Measurements from ENCODE around the gene PLXNA2.

Gene PLXNA2

DNA sequence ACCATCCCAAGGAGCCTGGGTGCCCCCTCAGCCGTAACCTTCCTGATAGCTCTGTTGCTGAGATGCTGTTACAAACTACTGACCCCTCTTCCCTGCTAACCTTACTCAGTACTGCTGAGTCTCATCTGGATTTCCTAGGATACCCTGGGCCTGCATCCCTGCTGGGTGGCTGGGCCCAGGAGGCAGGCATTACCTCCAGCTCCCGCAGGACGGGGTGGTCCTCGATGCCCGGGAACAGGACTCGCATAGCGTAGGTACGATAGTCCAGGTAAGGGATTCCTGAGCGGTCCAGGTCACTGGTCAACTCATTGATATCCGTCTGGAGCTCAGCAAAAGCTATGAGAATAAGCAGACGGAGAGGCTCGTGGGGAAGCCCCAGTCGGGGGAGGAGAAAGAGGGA is 201.3 kb downstream of the PLXNA2 start:
- DNase-seq (ENCODE audit: low spot score): no peak

DNA sequence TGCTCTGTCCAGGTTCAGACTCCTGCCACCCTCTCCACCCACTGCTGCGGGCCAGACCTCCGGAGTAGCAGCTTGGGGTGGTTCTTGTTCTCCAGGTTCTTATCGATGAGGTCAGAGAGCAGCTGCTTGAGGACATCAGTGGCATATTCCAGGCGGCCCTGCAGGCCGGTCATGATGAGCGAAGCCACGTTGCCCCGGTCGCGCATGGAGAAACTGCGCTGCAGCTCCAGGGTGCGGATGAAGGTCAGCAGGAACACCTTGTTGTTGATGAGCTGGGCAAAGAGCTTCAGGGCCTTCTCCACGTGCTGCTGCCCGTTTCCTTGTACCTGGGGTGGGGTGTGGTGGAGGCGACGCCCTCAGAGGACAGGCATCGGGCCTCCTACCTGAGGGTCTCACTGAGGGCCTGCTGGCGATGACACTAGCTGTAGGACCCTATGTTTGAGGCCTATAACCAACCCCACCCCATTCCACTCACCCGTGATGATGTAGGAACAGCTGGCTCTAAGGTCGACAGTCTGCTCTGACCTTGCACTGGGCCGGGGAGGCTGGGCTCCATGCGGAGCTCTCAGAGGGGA is 202.1 kb downstream of the PLXNA2 start:
- DNase-seq (ENCODE audit: low spot score): no peak

DNA sequence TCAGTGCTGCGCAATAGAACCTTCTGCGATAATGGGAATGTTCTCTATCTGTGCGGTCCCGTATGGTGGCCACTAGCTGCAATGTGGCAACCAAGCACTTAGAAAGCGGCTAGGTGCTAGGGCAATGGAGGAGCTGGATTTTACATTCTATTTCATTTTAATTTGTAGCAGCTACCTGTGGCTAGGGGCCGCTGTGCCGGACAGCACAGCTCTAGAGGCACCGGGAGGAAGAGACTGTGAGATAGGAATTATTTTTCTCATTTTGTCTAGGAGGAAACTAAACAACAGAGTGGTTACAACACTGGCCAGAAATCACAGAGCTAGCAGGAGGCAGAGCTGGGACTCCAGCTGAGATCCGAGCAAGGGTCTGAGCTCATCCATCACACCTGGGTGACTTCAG is 202.7 kb downstream of the PLXNA2 start:
- DNase-seq (ENCODE audit: low spot score): no peak

DNA sequence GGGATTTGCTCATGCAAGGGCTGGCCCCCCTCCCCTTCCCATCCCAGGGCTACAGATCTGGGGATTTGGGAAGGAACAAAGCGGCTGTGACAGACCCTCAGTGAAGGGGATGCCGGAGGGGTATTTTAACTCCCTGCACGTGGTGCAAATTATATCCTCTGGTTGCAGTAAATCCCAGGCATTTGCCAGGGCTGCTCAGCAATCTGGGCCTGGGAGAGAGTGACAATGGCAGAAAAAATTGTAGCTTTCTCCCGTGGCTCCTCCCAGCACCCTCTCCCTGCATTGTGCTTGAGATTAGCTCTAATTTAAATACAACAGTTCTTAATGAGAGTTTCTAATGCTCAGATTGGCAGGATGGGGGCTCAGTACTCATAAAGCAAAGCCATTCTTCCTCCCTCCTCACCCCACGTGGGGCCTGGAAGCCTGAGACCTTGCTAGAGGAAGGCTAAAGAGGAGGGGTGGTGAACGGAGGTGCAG is 203.3 kb downstream of the PLXNA2 start:
- DNase-seq (ENCODE audit: low spot score): no peak

DNA sequence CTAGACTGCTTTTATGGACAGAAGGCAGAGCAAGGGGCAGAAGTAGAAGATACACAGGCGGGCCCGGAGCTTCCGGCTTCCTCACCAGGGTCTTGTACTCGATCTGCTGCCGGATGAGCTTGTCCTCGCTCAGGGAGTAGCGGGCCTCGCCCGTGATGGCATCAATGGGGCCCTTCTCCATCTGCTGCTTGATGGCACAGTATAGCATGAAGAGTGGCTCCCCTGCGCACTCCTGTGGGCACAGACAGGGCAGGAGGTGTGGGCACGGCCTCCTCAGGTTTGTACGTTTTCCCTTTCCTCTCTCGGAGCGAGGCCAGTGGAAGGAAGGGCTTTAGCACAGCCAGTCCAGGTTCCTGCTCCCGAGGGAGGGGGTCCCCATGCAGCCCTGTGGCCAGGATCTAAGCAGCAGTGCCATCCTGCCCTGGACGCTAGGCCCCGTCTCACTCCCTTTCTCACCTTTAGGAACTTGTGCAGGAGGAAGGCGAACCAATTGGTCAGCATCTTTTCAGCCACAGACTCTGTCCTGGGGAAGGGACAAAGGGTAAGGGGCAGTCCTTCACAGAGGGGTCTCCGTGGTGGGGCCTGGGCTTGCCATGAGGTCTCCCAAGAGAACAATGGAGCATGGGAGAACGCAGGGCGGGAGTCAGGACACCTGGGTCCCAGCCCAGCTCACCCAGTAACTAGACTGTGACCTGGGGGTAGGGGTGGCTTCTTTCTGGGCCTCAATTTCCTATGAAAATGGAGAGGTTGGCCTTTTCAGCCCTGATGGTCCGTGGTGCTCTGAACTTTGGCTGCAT is 204.4 kb downstream of the PLXNA2 start:
- no peak for DNase-seq (ENCODE audit: low spot score)

DNA sequence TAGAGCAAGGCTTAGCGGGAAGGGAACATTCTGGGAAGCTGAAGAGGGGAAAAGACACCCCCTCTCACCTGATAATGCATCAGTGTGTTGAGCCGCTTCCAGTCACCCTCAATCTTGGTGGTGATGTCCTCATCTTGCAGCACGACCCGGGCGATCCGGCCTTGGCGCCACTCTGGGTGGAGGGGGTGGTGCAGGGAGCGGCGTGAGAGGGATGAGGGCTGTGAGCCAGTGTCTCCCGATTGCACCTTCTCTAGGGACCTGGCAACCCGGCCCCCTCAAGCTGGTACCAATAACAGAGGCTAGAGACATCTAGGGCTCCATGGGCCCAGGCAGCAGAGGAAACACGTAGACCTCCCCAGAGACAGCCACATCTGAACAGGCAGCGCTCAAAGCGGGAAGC is 205.9 kb downstream of the PLXNA2 start:
- no peak for DNase-seq (ENCODE audit: low spot score)

DNA sequence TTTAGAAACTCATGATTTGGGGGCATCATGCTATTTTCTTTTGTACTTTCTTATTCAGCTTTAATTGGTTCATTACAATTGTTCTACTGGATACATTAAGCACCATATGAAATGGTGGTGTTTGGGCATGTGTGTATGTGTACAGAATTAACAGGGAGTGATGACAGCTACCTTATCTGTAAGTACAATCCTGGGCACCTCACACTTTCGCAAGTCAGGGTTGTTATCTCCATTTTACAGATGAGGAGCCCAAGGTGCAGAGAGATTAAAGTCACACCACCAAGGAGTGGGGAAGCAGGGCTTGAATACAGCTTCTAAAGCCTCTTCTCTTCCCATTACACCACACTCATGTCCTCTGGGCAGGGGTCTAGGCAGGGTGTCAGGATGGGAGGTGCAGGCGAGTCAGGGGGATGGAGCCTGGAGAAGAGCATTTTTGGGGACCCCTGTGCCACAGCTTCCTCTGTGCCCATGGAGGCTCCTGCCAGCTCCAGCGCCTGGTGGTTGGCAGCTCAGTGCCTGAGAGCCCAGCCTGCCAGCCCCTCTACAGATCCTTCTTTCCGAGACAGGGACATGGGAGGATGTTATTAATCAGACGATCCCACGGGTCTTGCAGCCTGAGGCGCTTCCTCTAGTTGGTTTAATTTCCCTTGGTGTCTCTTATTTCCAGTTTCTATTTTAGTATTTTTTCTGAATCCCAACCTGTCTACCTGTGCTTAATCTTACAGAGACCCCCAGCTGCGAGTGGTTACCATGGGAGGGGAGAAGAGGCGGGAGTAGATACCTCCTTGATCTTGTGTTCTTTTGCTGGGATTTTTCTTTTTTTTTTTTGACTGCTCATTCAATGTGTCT is 207.0 kb downstream of the PLXNA2 start:
- DNase-seq (ENCODE audit: low spot score): no peak

DNA sequence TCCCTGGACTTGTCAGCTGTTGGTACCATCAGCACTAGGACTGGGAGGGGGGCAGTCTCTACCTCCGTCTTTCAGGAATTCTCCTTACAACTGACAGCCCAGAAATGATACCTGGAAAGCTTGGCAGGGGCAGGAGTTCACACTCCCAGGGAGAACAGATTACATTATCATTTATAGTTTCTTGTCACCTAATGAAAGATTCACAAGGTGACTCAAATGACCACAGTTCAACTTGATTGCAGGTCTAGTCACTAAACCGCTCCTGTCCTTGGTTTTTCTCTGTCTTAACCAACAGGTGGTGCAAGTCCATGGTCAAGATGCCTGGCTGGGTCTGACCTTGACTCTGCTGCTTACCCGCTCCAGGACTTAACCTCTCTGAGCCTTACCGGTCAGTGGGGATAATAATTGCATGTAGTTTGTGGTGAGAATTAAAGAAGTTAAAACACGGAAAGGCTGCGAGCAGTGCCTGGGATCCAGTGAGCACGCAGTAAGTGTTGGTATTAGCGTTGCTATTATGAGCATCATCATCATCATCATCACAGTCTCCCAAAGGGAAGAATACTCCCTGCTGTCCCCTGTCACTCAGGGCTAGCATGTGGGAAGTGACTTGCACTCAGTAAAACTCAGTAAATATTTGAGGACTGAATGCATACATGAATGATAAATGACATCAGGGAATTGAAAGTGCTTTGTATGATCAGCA is 207.9 kb downstream of the PLXNA2 start:
- DNase-seq (ENCODE audit: low spot score): peak; percentile 47

DNA sequence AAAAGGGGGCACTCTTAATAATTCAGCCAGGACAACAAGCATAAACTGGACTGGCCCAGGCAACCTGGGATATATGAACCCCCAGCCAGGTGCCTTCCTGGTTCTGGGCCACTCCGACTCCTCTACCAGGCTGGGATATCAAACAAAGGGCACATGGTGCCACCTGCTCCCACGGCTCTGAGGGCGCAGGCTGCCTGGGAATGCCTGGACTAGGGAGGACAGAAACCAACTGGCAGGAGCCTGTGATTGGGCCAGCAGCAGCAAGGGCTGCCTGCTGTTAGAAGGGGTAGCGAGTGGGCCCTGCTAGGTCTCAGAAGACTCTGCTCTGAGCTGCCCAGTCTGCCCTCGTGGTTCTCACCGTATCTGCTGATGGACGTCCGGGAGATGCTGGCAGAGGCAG is 210.0 kb downstream of the PLXNA2 start:
- no peak for DNase-seq (ENCODE audit: low spot score)

DNA sequence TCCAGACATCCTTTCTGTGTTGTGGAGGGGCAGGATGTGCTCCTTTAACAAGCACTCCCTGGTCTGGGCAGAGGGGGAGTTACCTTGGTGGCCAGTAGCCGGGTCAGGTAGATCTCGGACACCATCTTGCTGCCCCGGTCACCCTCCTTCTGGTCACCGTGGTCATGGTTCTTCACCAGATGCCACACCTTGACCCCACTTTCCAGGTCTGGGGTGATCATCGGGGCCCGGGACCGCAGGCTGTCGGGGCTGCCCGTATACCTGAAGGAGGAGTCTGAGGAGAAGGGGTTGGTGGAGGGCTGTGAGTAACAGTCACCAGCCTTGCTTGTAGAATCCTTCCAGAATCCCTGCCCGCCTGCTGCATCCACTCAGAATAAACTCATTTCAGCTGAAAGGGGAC is 210.9 kb downstream of the PLXNA2 start:
- no peak for DNase-seq (ENCODE audit: low spot score)

DNA sequence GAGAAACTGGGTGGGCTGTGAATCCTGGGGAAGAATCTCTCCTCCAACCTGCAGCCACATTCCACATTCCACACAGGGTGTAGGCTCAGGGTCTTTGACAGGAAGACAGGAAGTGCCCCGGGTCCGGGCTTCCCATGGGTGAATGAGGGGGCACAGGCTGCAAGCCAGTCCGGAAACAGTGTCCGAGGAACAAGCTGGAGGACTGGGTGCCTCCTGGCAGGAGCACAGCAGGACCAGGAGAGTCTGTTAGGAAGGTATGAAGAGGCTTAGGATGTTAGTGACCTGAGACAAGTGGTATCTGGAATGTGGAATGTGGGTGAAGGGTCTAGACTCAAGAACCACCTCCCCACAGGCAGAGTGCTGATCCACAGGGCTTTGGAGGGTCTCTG is 212.3 kb downstream of the PLXNA2 start:
- no peak for DNase-seq (ENCODE audit: low spot score)

DNA sequence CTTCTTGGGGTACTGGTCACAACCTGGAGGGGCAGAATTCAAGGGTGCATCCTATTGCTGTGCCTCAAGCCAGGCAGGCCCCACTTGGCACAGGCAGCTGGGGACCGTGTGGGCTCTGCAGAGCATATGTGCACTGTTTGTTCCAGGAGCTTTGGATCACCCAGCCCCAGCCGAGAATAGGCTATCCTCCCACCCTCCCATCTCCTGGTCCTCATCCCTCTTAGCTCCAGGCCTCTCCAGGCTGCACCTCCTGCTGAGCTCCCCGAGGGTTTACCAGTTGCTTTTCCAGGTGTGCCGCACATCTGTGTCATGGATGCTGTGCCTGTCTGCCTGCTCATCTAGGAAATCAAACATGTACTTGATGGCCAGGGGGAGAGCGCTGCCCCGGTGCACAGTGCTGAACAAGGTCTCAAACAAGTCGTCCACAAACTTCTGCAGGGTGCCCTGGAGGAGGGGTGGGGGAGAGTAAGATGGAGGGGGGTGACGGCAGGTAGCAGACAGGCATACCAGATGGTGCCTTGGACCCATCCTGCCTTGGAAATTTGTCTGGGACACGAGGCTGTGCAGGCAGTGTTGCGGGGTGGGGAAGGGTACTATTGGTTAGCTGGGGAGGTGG is 212.8 kb downstream of the PLXNA2 start:
- DNase-seq (ENCODE audit: low spot score): no peak

DNA sequence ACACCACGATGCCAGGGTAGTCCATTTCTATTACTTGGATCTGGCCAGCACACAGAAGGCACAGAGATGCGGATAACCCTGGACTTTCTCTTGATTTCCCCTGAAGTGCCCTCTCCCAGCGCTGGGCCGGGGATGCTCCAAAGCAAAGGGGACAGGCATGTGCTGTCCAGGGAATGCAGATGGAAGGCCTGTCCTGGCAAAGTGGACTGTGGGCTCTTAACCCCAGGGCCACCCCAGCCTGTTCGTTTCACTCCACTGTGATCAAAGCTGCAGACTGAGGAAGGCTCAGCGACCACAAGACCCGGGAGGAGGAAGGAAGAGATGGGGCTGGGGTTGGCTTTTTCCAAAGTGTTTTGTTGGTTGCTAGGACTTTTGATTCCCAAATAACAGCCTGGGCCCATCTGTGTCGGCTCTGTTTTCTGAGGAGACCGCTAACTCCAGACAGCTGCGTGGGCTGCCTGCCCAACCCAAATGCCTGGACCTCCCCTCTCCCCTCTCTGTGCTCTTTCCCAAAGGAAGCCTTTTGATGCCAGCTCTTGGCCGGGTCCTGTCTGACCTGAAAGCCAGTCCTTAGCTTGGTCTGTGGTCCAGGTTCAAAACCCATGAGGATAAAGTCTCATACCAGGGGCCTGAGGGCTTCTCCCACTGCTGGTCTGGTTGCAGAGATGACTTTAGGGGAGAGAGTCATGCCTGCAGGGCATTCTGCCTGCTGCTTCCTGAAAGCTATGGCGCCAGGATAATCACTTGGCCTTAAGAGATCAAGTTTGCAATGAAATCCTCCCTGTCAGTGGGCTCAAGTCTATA is 213.7 kb downstream of the PLXNA2 start:
- DNase-seq (ENCODE audit: low spot score): no peak

DNA sequence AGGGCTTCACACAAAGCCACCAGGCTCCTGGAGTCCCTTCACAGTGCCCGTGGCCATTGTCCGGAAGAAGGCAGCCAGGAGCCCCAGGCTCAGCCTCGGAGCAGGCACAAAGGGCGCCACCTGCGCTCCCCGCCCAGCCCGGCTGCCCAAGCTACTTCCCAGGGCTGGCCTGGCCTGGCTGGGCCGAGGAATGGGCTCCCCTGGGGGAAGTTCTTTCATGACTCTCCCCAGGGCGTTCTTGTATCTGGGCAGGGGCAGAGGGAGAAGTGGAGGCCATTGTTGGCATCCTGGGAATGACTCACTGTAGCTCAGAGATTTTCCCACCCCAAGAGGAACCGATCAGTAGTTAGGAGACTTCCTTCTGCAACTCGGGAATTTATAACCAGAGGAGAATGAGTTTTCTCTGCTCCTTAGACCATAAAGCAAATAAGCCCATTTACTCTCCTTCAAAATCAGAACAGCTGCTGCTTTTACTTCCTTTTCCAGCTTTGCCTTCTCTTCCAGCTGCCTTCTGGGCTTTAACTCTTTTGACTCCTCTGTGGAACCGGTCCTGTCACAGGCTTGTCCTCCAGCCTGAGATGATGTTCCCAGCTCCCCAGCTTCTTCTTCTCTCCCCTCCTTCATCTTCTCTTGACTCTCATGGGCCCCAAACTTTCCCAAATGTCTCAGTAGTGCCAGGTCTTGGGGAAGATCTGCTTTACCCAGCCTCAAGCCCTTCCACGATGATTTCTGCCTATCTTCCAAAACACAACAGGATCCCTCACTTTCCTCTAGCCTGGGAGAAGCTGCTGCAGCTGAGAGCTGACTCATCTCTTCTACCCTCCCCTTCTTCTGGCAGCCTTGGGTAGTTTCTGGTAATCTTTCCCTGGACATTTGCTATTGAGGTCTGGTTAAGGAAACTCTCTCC is 214.6 kb downstream of the PLXNA2 start:
- peak; percentile 86 for DNase-seq (ENCODE audit: low spot score)

DNA sequence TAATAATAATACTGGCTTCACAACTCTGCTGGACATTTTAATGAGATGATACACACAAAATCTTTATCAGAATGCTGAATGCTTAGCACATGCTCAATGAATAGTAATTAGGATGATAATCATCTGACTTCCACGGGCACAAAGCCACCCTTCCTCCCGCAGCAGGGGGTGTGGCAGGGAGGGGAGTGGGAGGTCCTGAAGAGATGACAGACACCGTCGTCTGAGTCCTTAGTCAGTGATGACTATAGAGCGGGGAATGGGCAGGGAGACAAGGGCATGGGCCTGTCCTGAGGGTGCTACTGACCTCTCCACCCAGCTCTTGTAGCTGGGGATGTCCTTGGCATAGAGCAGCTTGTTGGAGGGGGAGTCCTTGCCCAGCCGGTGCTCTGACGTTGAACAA is 215.7 kb downstream of the PLXNA2 start:
- DNase-seq (ENCODE audit: low spot score): no peak

DNA sequence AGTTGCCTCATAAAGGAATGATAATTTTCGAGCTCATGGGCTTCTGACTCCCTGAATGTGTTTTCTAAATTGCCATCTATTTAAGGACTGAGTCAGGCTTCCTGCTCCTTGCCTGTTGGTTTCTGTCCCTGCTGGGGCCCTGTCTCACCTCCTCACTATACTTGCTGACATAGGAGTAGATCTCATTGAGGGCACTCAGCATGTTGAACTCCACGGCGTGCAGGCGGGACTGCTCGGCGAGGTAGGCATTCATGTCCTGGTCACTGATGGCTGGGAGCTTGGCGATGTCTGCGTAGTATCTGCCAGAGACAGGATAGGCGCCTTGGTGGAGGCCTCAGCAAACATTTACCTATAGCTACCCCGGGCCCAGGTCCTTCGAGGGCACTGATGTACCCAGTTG is 216.3 kb downstream of the PLXNA2 start:
- DNase-seq (ENCODE audit: low spot score): no peak

DNA sequence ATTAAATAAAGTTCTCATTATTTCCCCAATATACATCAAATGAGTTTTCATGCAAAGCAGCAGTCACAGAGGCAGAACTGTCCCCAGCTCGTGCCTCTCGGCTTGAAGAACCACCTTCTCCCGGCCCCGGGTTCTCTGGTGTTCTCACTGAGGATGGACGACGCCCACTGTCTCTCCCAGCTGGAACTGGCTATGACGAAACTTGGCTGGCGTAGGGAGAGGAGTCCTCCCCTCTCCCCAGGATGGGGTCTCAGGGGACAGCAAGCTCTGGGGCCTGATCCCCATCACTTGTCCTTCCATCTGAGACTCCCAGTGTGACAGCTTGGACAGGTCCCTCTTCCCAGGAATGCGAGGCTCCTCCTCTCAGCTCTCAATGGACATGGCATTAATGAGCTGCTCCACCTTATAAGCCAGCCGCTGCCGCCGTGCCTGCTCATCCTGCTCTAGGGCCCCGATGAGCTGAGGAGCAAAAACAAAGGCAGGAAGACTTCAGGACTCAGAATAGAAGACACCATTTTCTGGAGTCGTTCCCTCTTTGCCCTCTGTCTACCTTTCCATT is 217.2 kb downstream of the PLXNA2 start:
- DNase-seq (ENCODE audit: low spot score): no peak

DNA sequence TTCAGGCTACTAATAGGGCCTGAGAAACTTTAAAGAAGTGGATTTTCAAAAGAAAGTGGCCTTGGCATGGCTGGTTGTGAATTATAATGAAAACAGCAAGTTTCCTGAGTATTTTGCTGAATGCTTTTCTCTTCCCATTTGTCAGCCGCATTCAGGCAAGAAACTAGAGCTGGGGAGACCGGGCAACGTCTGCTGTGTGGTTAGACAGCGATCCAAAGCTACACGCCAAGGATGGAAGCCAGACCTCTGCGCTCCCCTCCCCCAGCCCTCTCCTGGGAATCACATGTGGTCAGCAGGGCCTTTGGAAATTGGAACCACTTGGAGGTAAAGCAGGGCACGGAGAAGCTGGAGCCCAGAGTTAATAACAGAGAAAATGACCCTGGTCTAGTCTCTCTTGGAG is 219.2 kb downstream of the PLXNA2 start:
- DNase-seq (ENCODE audit: low spot score): no peak

DNA sequence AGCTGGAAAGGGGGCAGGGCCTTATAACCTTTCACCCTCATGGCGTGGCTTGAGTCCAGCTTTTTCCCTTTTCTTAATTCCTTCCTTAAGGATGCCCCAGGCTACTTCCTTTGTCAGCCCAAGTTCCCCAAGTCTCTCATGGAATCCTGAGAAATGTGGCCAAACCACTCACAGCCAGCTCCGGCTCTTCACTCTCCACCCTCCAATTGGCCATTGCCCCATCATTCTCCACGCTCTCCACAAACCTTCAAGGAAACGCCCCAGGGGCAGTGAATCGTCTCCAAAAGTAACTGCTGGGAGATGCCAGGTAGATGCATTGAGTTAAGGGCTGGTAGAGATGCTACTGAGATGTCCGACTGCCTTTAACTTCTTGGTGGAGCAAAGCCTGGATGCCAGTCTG is 219.8 kb downstream of the PLXNA2 start:
- no peak for DNase-seq (ENCODE audit: low spot score)

DNA sequence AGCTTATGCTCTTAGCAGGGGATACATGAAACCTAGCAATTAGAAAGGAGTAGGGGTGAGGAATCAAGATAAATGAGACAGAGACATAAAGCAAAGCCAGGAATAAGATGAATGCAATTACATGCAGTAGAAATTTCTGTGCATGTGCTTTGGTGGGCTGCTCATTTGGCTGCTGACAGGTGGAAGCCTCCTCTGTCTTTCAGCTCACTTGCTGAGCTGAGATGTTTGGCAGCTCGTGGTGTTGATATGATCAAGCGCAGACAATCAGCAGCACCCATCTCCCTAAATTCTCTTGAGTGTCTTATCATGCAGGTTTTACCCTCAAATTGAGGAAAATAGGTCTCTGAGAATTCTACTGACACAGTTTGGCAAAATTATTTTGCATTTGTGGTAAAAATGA is 224.9 kb downstream of the PLXNA2 start:
- DNase-seq (ENCODE audit: low spot score): no peak

Measured in COLO829 (cell line).